GM12878 (cell line): ENCODE results near the gene PTP4A1. TPM values are rescaled to one million over a fixed set of nuclear protein-coding genes. Genes with fewer than 3 reads are reported as not detected.

Experiments used
- ATAC-seq: fragments of 200-7000 bp; cut with Tn5 transposase; 3 replicates; pipeline ENCODE4 v1.9.1; 2020; ENCODE audit warnings: mild to moderate bottlenecking, moderate library complexity
- BruUV-seq: library from RNA; stranded (reverse); fragments of 400-500 nt; replicated peaks from 2 replicates; lab custom pipeline; 2021; lab: Mats Ljungman, UMichigan
- CTCF ChIA-PET: fragments of 300-600 bp; sonication (Branson Sonifier 250); formaldehyde crosslinking; extraction: SDS; loops from one replicate; lab custom pipeline; 2021; ENCODE audit warnings: inconsistent platforms; lab: Yijun Ruan, JAX
- POLR2A ChIA-PET: fragments of 350-600 bp; formaldehyde crosslinking; extraction: SDS; loops from one replicate; lab custom pipeline; 2021; ENCODE audit warnings: inconsistent platforms; lab: Charles Lee
- RAD21 ChIA-PET: fragments of 300-600 bp; sonication (Branson Sonifier 250); formaldehyde crosslinking; loops from one replicate; lab custom pipeline; 2023; ENCODE audit warnings: antibody characterized with exemption; ENCODE audit not compliant: unreplicated experiment; lab: Charles Lee
- SMC1A ChIA-PET: fragments of 300-600 bp; sonication (Branson Sonifier 250); formaldehyde crosslinking; loops from one replicate; lab custom pipeline; 2023; ENCODE audit not compliant: unreplicated experiment, uncharacterized antibody; lab: Charles Lee
- DNase-seq: peaks from one replicate; pipeline ENCODE4 v3.0.0-alpha.2; 2011; ENCODE audit warnings: low read depth, low spot score
- FAIRE-seq: peaks from 3 replicates; lab custom pipeline; 2011; peaks lifted over from hg19 to GRCh38; lab: Jason Lieb, UNC
- H2AFZ ChIP-seq: 2 replicates; pipeline ENCODE4 v1.6.0; 2011; ENCODE audit warnings: low read depth, low read length, control low read depth; ENCODE audit not compliant: control insufficient read depth
- H3K27ac ChIP-seq: 2 replicates; pipeline ENCODE4 v1.5.1; 2011; ENCODE audit warnings: control low read depth; ENCODE audit not compliant: control insufficient read depth, insufficient read depth
- H3K27me3 ChIP-seq, 2 experiments: replicated peaks in 1 of 2; 2 replicates each; pipeline versions ENCODE4 v1.6.0 to v1.6.1; 2011; ENCODE audit warnings: low read length in 1 of 2; ENCODE audit not compliant: control insufficient read depth in 2 of 2, insufficient read depth in 2 of 2
- H3K36me3 ChIP-seq, 2 experiments: 2 replicates each; pipeline ENCODE4 v1.5.1; 2011; ENCODE audit warnings: low read length in 1 of 2; ENCODE audit not compliant: control insufficient read depth in 2 of 2, insufficient read depth in 2 of 2
- H3K4me1 ChIP-seq: 2 replicates; pipeline ENCODE4 v1.6.1; 2011; ENCODE audit warnings: mild to moderate bottlenecking, low read length, moderate library complexity, mixed read lengths; ENCODE audit not compliant: control insufficient read depth, insufficient read depth
- H3K4me2 ChIP-seq: 2 replicates; pipeline ENCODE4 v1.6.0; 2011; ENCODE audit warnings: control low read depth; ENCODE audit not compliant: control insufficient read depth, insufficient read depth
- H3K4me3 ChIP-seq: fragments of 200-600 bp; sonication (generic); 2 replicates; pipeline ENCODE4 v1.5.1; 2016
- H3K79me2 ChIP-seq: 2 replicates; pipeline ENCODE4 v1.6.0; 2011; ENCODE audit warnings: low read length; ENCODE audit not compliant: control insufficient read depth, insufficient read depth
- H3K9ac ChIP-seq: 2 replicates; pipeline ENCODE4 v1.8.0; 2011; ENCODE audit warnings: low read length, control low read depth, mixed read lengths; ENCODE audit not compliant: control insufficient read depth, insufficient read depth
- H3K9me3 ChIP-seq: replicated peaks from 3 replicates; pipeline ENCODE4 v1.5.1; 2011; ENCODE audit warnings: mild to moderate bottlenecking, low read length; ENCODE audit not compliant: control insufficient read depth, insufficient read depth
- H4K20me1 ChIP-seq: 2 replicates; pipeline ENCODE4 v1.6.0; 2011; ENCODE audit not compliant: control insufficient read depth, insufficient read depth
- BMI1 ChIP-seq: fragments of 450-650 bp; IDR thresholded peaks from 2 replicates; pipeline ENCODE4 v1.6.1; 2016; ENCODE audit warnings: mild to moderate bottlenecking, moderate library complexity, borderline replicate concordance
- CHD1 ChIP-seq: IDR thresholded peaks from 2 replicates; pipeline ENCODE4 v1.6.1; 2012; ENCODE audit warnings: low read depth, low read length, improper control_type of control experiment
- KDM1A ChIP-seq: fragments of 200-600 bp; sonication (generic); IDR thresholded peaks from 2 replicates; pipeline ENCODE4 v1.6.1; 2016; ENCODE audit warnings: borderline replicate concordance
- MEF2B ChIP-seq: fragments of 450-650 bp; IDR thresholded peaks from 2 replicates; pipeline ENCODE4 v1.6.1; 2018; ENCODE audit warnings: mild to moderate bottlenecking, moderate library complexity; ENCODE audit not compliant: partially characterized antibody, poor library complexity, severe bottlenecking
- NR2C1 ChIP-seq: fragments of 450-650 bp; IDR thresholded peaks from 2 replicates; pipeline ENCODE4 v1.6.1; 2017; ENCODE audit warnings: antibody characterized with exemption, mild to moderate bottlenecking, moderate library complexity
- PML ChIP-seq: IDR thresholded peaks from 2 replicates; pipeline ENCODE4 v1.6.1; 2012; ENCODE audit warnings: low read length, inconsistent platforms
- PRDM15 ChIP-seq: fragments of 450-650 bp; formaldehyde crosslinking; IDR thresholded peaks from 2 replicates; pipeline ENCODE4 v1.4.0; 2020; ENCODE audit warnings: mild to moderate bottlenecking, moderate library complexity
- SRF ChIP-seq, 2 experiments: IDR thresholded peaks; 2 replicates each; pipeline ENCODE4 v1.6.1; 2011; ENCODE audit warnings: low read depth in 2 of 2, low read length in 2 of 2, mild to moderate bottlenecking in 1 of 2, moderate library complexity in 1 of 2
- TCF7 ChIP-seq: IDR thresholded peaks from 2 replicates; pipeline ENCODE4 v1.6.1; 2014; ENCODE audit warnings: antibody characterized with exemption, borderline replicate concordance
- USF1 ChIP-seq: IDR thresholded peaks from 2 replicates; pipeline ENCODE4 v1.6.1; 2011; ENCODE audit warnings: borderline replicate concordance, low read depth, mild to moderate bottlenecking, moderate library complexity, mixed read lengths, low read length; ENCODE audit not compliant: insufficient read depth; ENCODE audit errors: extremely low read length
- ZBTB4 ChIP-seq: fragments of 450-650 bp; formaldehyde crosslinking; IDR thresholded peaks from 2 replicates; pipeline ENCODE4 v1.4.0; 2022; ENCODE audit warnings: mild to moderate bottlenecking, moderate library complexity
- ZNF217 ChIP-seq: fragments of 450-650 bp; IDR thresholded peaks from 2 replicates; pipeline ENCODE4 v1.6.1; 2017; ENCODE audit warnings: antibody characterized with exemption, mild to moderate bottlenecking
- ZNF274 ChIP-seq: IDR thresholded peaks from one replicate; pipeline ENCODE4 v1.8.0; 2011; ENCODE audit not compliant: insufficient read length, insufficient read depth
- ZZZ3 ChIP-seq: IDR thresholded peaks from 2 replicates; pipeline ENCODE4 v1.6.1; 2011; ENCODE audit warnings: low read depth; ENCODE audit not compliant: control insufficient read depth, insufficient read length
- WGBS: methylation state at CpG from one replicate; pipeline ENCODE4 v1.1.6; 2016; ENCODE audit warnings: low lambda C conversion rate; ENCODE audit not compliant: insufficient replicate concordance, insufficient coverage; ENCODE audit errors: missing lambda C conversion rate; 5-methylcytosine and 5-hydroxymethylcytosine counted together
- in situ Hi-C: fragments of 300-500 bp; cut with MboI; formaldehyde crosslinking; loops from 9 replicates; pipeline ENCODE4 v1.14.3; 2018; ENCODE audit warnings: mixed read lengths
- intact Hi-C: fragments of 100-400 bp; cut with micrococcal nuclease; formaldehyde crosslinking; loops from one replicate; pipeline ENCODE4 v1.14.2; 2022; ENCODE audit not compliant: unreplicated experiment
- polyA plus RNA-seq, 11 experiments: library from polyadenylated mRNA; depleted of rRNA in 4 of 11; unstranded in 6 of 11; stranded (reverse) in 5 of 11; fragments of >200 nt; fragmentation: Nextera tagmentation in 4 of 11; fragmentation: Illumina TruSeq in 1 of 11; extraction: Ambion mirVana in 4 of 11; extraction: Trizol in 1 of 11; gene quantifications; 1 replicate in 1 of 11; 2 replicates in 10 of 11; pipeline versions ENCODE4 v1.2.1 to v1.2.3, GENCODE V29; 2011 to 2016; ENCODE audit warnings: inconsistent platforms in 2 of 11, missing spikeins in 2 of 11, low read depth in 1 of 11
- total RNA-seq, 4 experiments: library from RNA; depleted of rRNA in 3 of 4; stranded (reverse); fragments of >200 nt in 3 of 4; fragmentation: Illumina TruSeq in 1 of 4; extraction: Trizol in 1 of 4; gene quantifications; 2 replicates each; pipeline versions ENCODE4 v1.2.1 to v1.2.3, GENCODE V29; 2013 to 2021

The PTP4A1 gene
- total and polyA plus RNA-seq, 10 of the 15 experiments (the other 5 are each of a cell fraction or from before 2014, with no cell fraction given), result 8.5 to 190 (median 46.4) TPM; not detected in 2

- CTCF ChIA-PET, result interaction anchor here (0.6 to 1.8 kb wide), 4 partner anchors 13 to 198 kb away, joined by 3 to 5 read pairs (median 3); no protein-coding TSS in a partner anchor
- in situ Hi-C loops (no loop called here), intact Hi-C loops (no loop called here)
- Histone ChIP-seq H3K27ac (no peak overlapping the region), H3K4me1 (peaks cover 10% of the 10 kb centered on the region), H4K20me1 (no peaks in the 10 kb centered on the region), H3K4me2 (no peak overlapping the region), H3K79me2 (no peaks in the 10 kb centered on the region), H3K36me3 (no peaks in the 10 kb centered on the region), H3K9me3 (no peaks in the 10 kb centered on the region; the same call in 2 of the 3 replicates), H2AFZ (no peak overlapping the region), H3K9ac (no peak overlapping the region), H3K4me3 (no peak overlapping the region), H3K27me3 (no peaks in the 10 kb centered on the region)
- SMC1A ChIA-PET, result interaction anchor here (0.9 to 1.7 kb wide), 5 partner anchors 13 to 177 kb away, joined by 3 to 6 read pairs (median 3); no protein-coding TSS in a partner anchor
- DNase-seq (no peak), ATAC-seq (no peak), FAIRE-seq (no peak)
- RAD21 ChIA-PET, result interaction anchor here (1.0 to 2.1 kb wide), 4 partner anchors 9 to 178 kb away, joined by 3 to 8 read pairs (median 4); no protein-coding TSS in a partner anchor
- POLR2A ChIA-PET, result interaction anchor here (1.5 kb wide), 1 partner anchor 23 kb away, joined by 3 read pairs; no protein-coding TSS in a partner anchor
- 98% methylated on average over 3 of the region's 3 CpGs for WGBS
- no TSS peak for BruUV-seq
- TF ChIP-seq PRDM15 (no peak), KDM1A (no peak), NR2C1 (no peak), ZNF217 (no peak), SRF (IDR thresholded peaks at IDR 0.05; ENCODE audit: low read depth in 2 of 2, low read length in 2 of 2) (no peak), PML (no peak), ZNF274 (no peak), TCF7 (no peak), USF1 (no peak), BMI1 (no peak), CHD1 (no peak), ZZZ3 (no peak), MEF2B (no peak), ZBTB4 (no peak)
Measured at GRCh38 chr6:63530182-63530581, 42.1 kb upstream of the PTP4A1 start.
